ENCODE results near the gene ARCN1.

Gene ARCN1

GRCh38 chr11:118623269-118623655, 51.1 kb downstream of the ARCN1 start:
- no peak for DNase-seq

- DNase-seq = no peak
Observed at GRCh38 chr11:118625036-118625690, 53.0 kb downstream of the ARCN1 start.

- no peak for DNase-seq
Observed at GRCh38 chr11:118625976-118626375, 53.8 kb downstream of the ARCN1 start.

- no peak for DNase-seq
Observed at GRCh38 chr11:118627566-118627965, 55.4 kb downstream of the ARCN1 start.

- DNase-seq = no peak
Observed at GRCh38 chr11:118628031-118628430, 55.8 kb downstream of the ARCN1 start.

GRCh38 chr11:118628432-118628831, 56.2 kb downstream of the ARCN1 start:
- no peak for DNase-seq

- no peak for DNase-seq
Observed at GRCh38 chr11:118628861-118629549, 56.8 kb downstream of the ARCN1 start.

- no peak for DNase-seq
Observed at GRCh38 chr11:118629761-118630661, 57.8 kb downstream of the ARCN1 start.

- no peak for DNase-seq
Observed at GRCh38 chr11:118631142-118631909, 59.1 kb downstream of the ARCN1 start.

- DNase-seq = no peak
Observed at GRCh38 chr11:118632577-118633318, 60.5 kb downstream of the ARCN1 start.

GRCh38 chr11:118633319-118633690, 61.1 kb downstream of the ARCN1 start:
- no peak for DNase-seq

- DNase-seq = no peak
Observed at GRCh38 chr11:118633979-118634378, 61.8 kb downstream of the ARCN1 start.

GRCh38 chr11:118634431-118635236, 62.4 kb downstream of the ARCN1 start:
- DNase-seq = no peak

GRCh38 chr11:118635237-118635591, 63.0 kb downstream of the ARCN1 start:
- no peak for DNase-seq

GRCh38 chr11:118635642-118636041, 63.4 kb downstream of the ARCN1 start:
- no peak for DNase-seq

- no peak for DNase-seq
Observed at GRCh38 chr11:118636569-118637290, 64.5 kb downstream of the ARCN1 start.

- DNase-seq = no peak
Observed at GRCh38 chr11:118638726-118639125, 66.5 kb downstream of the ARCN1 start.

GRCh38 chr11:118639899-118640298, 67.7 kb downstream of the ARCN1 start:
- no peak for DNase-seq

- no peak for DNase-seq
Observed at GRCh38 chr11:118640332-118641154, 68.3 kb downstream of the ARCN1 start.

Measured in CD4-positive, alpha-beta T cell treated with Interleukin-1 beta for 1 hour (primary cell).